WERI-Rb-1 (cell line): ENCODE results near the gene PTPN13.

Experiments
- DNase-seq: peaks from one replicate; pipeline ENCODE4 v3.0.0-alpha.2; 2020
- H3K27ac ChIP-seq: fragments of 250-450 bp; sonication (Bioruptor Pico); 2 replicates; pipeline ENCODE4 v1.5.1; 2020; ENCODE audit warnings: mild to moderate bottlenecking, moderate library complexity
- H3K27me3 ChIP-seq: fragments of 250-450 bp; sonication (Bioruptor Pico); 2 replicates; pipeline ENCODE4 v1.5.1; 2021; ENCODE audit warnings: mild to moderate bottlenecking, low read depth, moderate library complexity; ENCODE audit not compliant: insufficient read depth, severe bottlenecking
- H3K36me3 ChIP-seq: fragments of 250-450 bp; sonication (Bioruptor Pico); 2 replicates; pipeline ENCODE4 v1.5.1; 2020; ENCODE audit warnings: mild to moderate bottlenecking, moderate library complexity
- H3K4me3 ChIP-seq: 2 replicates; pipeline ENCODE4 v1.5.1; 2011; ENCODE audit warnings: low read depth, mild to moderate bottlenecking, control low read depth, low read length
- H3K9me3 ChIP-seq: fragments of 250-450 bp; sonication (Bioruptor Pico); 2 replicates; pipeline ENCODE4 v1.5.1; 2021; ENCODE audit warnings: mild to moderate bottlenecking, moderate library complexity; ENCODE audit not compliant: severe bottlenecking
- CTCF ChIP-seq: IDR thresholded peaks from 2 replicates; pipeline ENCODE4 v1.5.1; 2011; ENCODE audit warnings: low read depth, mild to moderate bottlenecking, control low read depth, inconsistent platforms, low read length

PTPN13 gene

GRCh38 chr4:86837691-86838503, 243.8 kb downstream of the PTPN13 start:
- no peak overlapping the region for H3K4me3 ChIP-seq
- no peak for TF ChIP-seq CTCF
- H3K36me3 ChIP-seq: no peaks in the 10 kb centered on the region
- DNase-seq: no peak
- no peaks in the 10 kb centered on the region for H3K9me3 ChIP-seq
- no peak overlapping the region for H3K27ac ChIP-seq
- H3K27me3 ChIP-seq: no peaks in the 10 kb centered on the region

- TF ChIP-seq CTCF: no peak
- DNase-seq: no peak
Measured at GRCh38 chr4:86840858-86841257, 246.7 kb downstream of the PTPN13 start.

GRCh38 chr4:86841309-86841708, 247.2 kb downstream of the PTPN13 start:
- no peaks in the 10 kb centered on the region for H3K9me3 ChIP-seq
- DNase-seq: no peak
- H3K27me3 ChIP-seq: no peaks in the 10 kb centered on the region
- no peak overlapping the region for H3K27ac ChIP-seq
- H3K4me3 ChIP-seq: no peak overlapping the region
- H3K36me3 ChIP-seq: no peaks in the 10 kb centered on the region
- TF ChIP-seq CTCF: no peak

More at GRCh38 chr4:86840858-86841257, 246.7 kb downstream of the PTPN13 start:
- H3K36me3 ChIP-seq: no peaks in the 10 kb centered on the region
- H3K27me3 ChIP-seq: no peaks in the 10 kb centered on the region
- H3K9me3 ChIP-seq: no peaks in the 10 kb centered on the region
- no peak overlapping the region for H3K4me3 ChIP-seq
- no peak overlapping the region for H3K27ac ChIP-seq

GRCh38 chr4:86845593-86845992, 251.5 kb downstream of the PTPN13 start:
- TF ChIP-seq CTCF: no peak
- no peak for DNase-seq
- Histone ChIP-seq H3K9me3 (no peaks in the 10 kb centered on the region), H3K4me3 (no peak overlapping the region), H3K36me3 (no peaks in the 10 kb centered on the region), H3K27ac (no peak overlapping the region), H3K27me3 (no peaks in the 10 kb centered on the region)

- Histone ChIP-seq H3K27ac (no peak overlapping the region), H3K27me3 (no peaks in the 10 kb centered on the region), H3K9me3 (no peaks in the 10 kb centered on the region), H3K4me3 (no peak overlapping the region), H3K36me3 (no peaks in the 10 kb centered on the region)
- TF ChIP-seq CTCF: no peak
- no peak for DNase-seq
Measured at GRCh38 chr4:86846921-86847320, 252.8 kb downstream of the PTPN13 start.

- no peak for TF ChIP-seq CTCF
- H3K27me3 ChIP-seq: no peaks in the 10 kb centered on the region
- no peak for DNase-seq
- H3K27ac ChIP-seq: no peak overlapping the region
- no peaks in the 10 kb centered on the region for H3K36me3 ChIP-seq
- no peak overlapping the region for H3K4me3 ChIP-seq
- H3K9me3 ChIP-seq: no peaks in the 10 kb centered on the region
Measured at GRCh38 chr4:86847571-86847970, 253.5 kb downstream of the PTPN13 start.
